ENCODE results near the gene IFIT1. TPM values are rescaled to one million over a fixed set of nuclear protein-coding genes. Genes with fewer than 3 reads are reported as not detected.

The IFIT1 gene
- total and polyA plus RNA-seq, 9 of the 15 experiments (the other 6 are each of a cell fraction or from before 2014, with no cell fraction given): 0.03 to 0.40 (median 0.18) TPM

DNA sequence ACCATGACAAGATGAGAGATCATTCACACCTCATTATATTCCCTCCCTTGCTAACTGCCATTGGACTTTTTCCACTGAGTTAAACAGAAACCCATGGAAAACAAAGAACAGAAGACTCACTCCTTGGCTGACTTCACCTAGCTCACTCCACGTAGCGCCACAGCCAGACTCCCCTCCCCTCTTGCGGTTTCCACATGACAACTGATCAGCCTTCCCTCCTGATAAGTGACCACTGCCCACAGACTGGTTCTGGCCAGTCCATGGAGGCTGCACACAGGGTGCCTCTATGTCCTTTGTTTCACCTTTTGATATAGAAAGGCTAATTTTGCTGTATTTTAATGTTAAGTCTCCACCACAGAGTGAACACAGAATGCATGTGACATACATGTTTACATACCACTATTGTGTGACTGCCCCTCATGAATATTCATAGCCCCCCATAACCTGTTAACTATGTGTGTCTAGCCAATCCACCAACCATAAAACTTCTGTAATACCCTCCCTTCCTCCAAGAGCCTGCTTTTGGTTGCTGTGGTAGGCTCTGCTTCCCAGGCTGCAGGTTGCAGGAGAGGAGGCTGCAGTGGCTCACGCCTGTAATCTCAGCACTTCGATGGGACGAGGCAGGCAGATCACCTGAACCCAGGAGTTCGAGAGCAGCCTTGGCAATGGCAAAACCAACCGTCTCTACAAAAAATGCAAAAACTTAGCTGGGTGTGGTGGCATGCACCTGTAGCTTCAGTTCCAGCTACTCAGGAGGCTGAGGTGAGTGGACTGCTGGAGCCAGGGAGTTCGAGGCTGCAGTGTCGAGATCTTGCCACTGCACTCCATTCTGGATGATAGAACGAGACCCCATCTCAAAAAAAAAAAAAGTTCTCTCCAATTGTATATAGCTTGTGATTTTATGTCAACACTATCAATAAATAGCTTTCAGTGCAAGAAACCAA, 12.0 kb downstream of the IFIT1 start (continued):
- TF ChIP-seq, protein P1, sequence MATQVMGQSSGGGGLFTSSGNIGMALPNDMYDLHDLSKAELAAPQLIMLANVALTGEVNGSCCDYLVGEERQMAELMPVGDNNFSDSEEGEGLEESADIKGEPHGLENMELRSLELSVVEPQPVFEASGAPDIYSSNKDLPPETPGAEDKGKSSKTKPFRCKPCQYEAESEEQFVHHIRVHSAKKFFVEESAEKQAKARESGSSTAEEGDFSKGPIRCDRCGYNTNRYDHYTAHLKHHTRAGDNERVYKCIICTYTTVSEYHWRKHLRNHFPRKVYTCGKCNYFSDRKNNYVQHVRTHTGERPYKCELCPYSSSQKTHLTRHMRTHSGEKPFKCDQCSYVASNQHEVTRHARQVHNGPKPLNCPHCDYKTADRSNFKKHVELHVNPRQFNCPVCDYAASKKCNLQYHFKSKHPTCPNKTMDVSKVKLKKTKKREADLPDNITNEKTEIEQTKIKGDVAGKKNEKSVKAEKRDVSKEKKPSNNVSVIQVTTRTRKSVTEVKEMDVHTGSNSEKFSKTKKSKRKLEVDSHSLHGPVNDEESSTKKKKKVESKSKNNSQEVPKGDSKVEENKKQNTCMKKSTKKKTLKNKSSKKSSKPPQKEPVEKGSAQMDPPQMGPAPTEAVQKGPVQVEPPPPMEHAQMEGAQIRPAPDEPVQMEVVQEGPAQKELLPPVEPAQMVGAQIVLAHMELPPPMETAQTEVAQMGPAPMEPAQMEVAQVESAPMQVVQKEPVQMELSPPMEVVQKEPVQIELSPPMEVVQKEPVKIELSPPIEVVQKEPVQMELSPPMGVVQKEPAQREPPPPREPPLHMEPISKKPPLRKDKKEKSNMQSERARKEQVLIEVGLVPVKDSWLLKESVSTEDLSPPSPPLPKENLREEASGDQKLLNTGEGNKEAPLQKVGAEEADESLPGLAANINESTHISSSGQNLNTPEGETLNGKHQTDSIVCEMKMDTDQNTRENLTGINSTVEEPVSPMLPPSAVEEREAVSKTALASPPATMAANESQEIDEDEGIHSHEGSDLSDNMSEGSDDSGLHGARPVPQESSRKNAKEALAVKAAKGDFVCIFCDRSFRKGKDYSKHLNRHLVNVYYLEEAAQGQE (IDR thresholded peaks at IDR 0.05; ENCODE audit: borderline replicate concordance): peak; percentile 80
- TF ChIP-seq, protein P1 (CRISPR knock-in tag; IDR thresholded peaks at IDR 0.05; ENCODE audit: low read depth): no peak
- TF ChIP-seq PTBP1 (IDR thresholded peaks at IDR 0.05; ENCODE audit: low read depth, low read length): no peak
